Choroid plexus epithelial cell (primary cell): Measurements from ENCODE around the gene SH3BP2.

Experiments used
- DNase-seq: peaks from one replicate; pipeline ENCODE4 v3.0.0-alpha.2; 2010; ENCODE audit warnings: low read depth
- H3K4me3 ChIP-seq: 2 replicates; pipeline ENCODE4 v1.5.1; 2011; ENCODE audit warnings: low read depth, mild to moderate bottlenecking, control low read depth, low read length, moderate library complexity
- TF ChIP-seq, protein P1 (sequence below): conservative IDR thresholded peaks from 2 replicates; pipeline ENCODE4 v1.5.1; 2011; ENCODE audit warnings: low read depth, mild to moderate bottlenecking, control low read depth, inconsistent platforms, low read length, moderate library complexity

Gene SH3BP2

GRCh38 chr4:2888886-2889285 is 96.0 kb downstream of the SH3BP2 start:
- H3K4me3 ChIP-seq, result no peak overlapping the region
- DNase-seq, result no peak
- TF ChIP-seq, protein P1, sequence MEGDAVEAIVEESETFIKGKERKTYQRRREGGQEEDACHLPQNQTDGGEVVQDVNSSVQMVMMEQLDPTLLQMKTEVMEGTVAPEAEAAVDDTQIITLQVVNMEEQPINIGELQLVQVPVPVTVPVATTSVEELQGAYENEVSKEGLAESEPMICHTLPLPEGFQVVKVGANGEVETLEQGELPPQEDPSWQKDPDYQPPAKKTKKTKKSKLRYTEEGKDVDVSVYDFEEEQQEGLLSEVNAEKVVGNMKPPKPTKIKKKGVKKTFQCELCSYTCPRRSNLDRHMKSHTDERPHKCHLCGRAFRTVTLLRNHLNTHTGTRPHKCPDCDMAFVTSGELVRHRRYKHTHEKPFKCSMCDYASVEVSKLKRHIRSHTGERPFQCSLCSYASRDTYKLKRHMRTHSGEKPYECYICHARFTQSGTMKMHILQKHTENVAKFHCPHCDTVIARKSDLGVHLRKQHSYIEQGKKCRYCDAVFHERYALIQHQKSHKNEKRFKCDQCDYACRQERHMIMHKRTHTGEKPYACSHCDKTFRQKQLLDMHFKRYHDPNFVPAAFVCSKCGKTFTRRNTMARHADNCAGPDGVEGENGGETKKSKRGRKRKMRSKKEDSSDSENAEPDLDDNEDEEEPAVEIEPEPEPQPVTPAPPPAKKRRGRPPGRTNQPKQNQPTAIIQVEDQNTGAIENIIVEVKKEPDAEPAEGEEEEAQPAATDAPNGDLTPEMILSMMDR, result no peak
